Coronary artery (tissue), 2 donors: ENCODE data around the gene DYRK1A.

Source experiments
- DNase-seq: peaks from one replicate; pipeline ENCODE4 v3.0.0-alpha.2; 2017; ENCODE audit warnings: low spot score
- H3K27ac ChIP-seq, 2 donors: fragments of 200-600 bp; sonication (generic); one replicate each; pipeline ENCODE4 v1.5.1; 2016 to 2019
- H3K4me3 ChIP-seq: fragments of 200-600 bp; sonication (generic); 2 replicates; pipeline ENCODE4 v1.5.1; 2016; ENCODE audit warnings: mild to moderate bottlenecking, moderate library complexity
- CTCF ChIP-seq: fragments of 200-600 bp; sonication (generic); IDR thresholded peaks from one replicate; pipeline ENCODE4 v1.5.1; 2019; ENCODE audit warnings: antibody characterized with exemption

Gene DYRK1A

GRCh38 chr21:37490084-37490483 is 123.5 kb downstream of the DYRK1A start:
- DNase-seq, result no peak
- H3K27ac ChIP-seq, result no peak overlapping the region
- H3K4me3 ChIP-seq, result no peak overlapping the region
- TF ChIP-seq CTCF, result no peak

- no peak overlapping the region for H3K4me3 ChIP-seq
- H3K27ac ChIP-seq, result no peak overlapping the region
- no peak for DNase-seq
- no peak for TF ChIP-seq CTCF
These were observed 130.4 kb downstream of the DYRK1A start for GRCh38 chr21:37496972-37497371.

GRCh38 chr21:37498664-37499063 is 132.1 kb downstream of the DYRK1A start:
- Histone ChIP-seq H3K27ac (no peak overlapping the region), H3K4me3 (no peak overlapping the region)
- no peak for DNase-seq
- no peak for TF ChIP-seq CTCF

GRCh38 chr21:37502947-37503346 is 136.4 kb downstream of the DYRK1A start:
- TF ChIP-seq CTCF, result no peak
- DNase-seq, result no peak
- Histone ChIP-seq H3K27ac (no peak overlapping the region), H3K4me3 (no peak overlapping the region)

- Histone ChIP-seq H3K4me3 (no peak overlapping the region), H3K27ac (no peak overlapping the region)
- no peak for DNase-seq
- no peak for TF ChIP-seq CTCF
These were observed 137.4 kb downstream of the DYRK1A start for GRCh38 chr21:37503848-37504467.

- Histone ChIP-seq H3K27ac (no peak overlapping the region), H3K4me3 (no peak overlapping the region)
- no peak for TF ChIP-seq CTCF
- DNase-seq, result no peak
These were observed 139.4 kb downstream of the DYRK1A start for GRCh38 chr21:37505963-37506362.

GRCh38 chr21:37507716-37508115 is 141.1 kb downstream of the DYRK1A start:
- TF ChIP-seq CTCF, result no peak
- Histone ChIP-seq H3K27ac (no peak overlapping the region), H3K4me3 (no peak overlapping the region)
- no peak for DNase-seq
